Nucleus accumbens (tissue), 56 donors: ENCODE measurements around the gene DGAT2.

Experiments
- DNase-seq, 56 donors: peaks; one replicate each; lab custom pipeline; 2025; lab: John Stamatoyannopoulos, UW

Gene DGAT2

DNA sequence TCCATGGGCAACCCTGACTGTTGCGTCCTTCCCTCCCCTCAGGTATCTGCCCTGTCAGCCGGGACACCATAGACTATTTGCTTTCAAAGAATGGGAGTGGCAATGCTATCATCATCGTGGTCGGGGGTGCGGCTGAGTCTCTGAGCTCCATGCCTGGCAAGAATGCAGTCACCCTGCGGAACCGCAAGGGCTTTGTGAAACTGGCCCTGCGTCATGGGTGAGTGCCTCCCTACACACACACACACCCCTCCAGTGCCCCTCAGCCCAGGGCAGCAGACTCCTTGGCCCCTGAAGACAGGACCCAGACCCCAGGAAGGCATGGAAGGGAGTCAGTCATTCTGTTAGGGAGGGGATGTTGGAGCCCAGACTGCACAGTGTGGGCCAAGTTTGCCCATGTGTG lies 28.5 kb downstream of the DGAT2 start:
- DNase-seq = no peak

DNA sequence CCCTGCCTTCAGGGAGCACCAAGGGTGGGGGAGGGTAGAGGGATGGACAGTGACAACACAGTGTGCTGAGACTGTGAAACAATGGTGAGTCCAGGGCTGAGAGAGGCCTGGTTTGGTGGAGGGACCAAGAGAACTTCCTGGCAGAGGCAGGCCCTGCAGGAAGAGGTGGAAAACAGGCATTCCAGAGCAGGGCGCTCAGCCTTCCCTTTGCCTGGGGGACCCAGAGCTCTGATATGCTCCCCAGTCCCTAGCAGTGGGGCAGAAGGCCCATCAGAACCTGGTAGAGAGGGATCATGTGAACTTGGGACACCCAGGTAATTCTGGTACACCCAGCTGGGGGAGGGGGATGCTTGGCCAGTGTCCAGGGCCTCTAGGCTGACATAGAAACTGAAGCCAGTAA lies 29.2 kb downstream of the DGAT2 start:
- no peak for DNase-seq

GRCh38 chr11:75800136-75800675 lies 31.6 kb downstream of the DGAT2 start:
- DNase-seq = no peak

DNA sequence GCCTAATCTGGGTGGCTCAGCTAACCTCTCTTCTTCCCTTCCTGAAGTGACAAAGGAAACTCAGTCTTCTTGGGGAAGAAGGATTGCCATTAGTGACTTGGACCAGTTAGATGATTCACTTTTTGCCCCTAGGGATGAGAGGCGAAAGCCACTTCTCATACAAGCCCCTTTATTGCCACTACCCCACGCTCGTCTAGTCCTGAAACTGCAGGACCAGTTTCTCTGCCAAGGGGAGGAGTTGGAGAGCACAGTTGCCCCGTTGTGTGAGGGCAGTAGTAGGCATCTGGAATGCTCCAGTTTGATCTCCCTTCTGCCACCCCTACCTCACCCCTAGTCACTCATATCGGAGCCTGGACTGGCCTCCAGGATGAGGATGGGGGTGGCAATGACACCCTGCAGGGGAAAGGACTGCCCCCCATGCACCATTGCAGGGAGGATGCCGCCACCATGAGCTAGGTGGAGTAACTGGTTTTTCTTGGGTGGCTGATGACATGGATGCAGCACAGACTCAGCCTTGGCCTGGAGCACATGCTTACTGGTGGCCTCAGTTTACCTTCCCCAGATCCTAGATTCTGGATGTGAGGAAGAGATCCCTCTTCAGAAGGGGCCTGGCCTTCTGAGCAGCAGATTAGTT lies 32.3 kb downstream of the DGAT2 start:
- peak in 12 of 56 donors; percentile 4 to 63 (median 18) for DNase-seq

- DNase-seq = peak in 10 of 56 donors; percentile 9 to 40 (median 19)
These were observed 32.9 kb downstream of the DGAT2 start for GRCh38 chr11:75801362-75802020.

- no peak for DNase-seq
These were observed 33.7 kb downstream of the DGAT2 start for GRCh38 chr11:75802021-75802912.

- DNase-seq = peak in 47 of 56 donors; percentile 24 to 90 (median 55)
These were observed 34.6 kb downstream of the DGAT2 start for GRCh38 chr11:75802913-75803820.

DNA sequence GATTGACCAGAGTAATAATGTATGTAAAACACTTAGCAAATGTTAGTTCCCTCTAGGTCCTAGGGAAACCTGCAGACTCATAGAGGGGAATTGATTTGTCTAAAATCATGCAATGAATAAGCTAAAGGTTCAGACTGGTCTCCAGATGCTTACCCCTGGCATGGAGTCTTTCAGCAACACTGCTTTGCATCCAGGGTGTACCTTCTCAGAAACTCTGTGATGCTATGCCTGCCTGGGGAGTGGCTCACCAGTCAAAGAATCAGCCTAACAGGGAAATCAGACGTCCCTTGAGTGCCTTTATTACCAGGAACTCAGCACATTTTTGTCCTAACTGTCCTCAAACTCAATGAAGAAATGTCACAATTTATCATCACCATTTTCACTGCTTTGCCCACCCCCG lies 40.5 kb downstream of the DGAT2 start:
- DNase-seq = no peak

GRCh38 chr11:75809991-75810390 lies 41.4 kb downstream of the DGAT2 start:
- DNase-seq = no peak

- no peak for DNase-seq
These were observed 42.2 kb downstream of the DGAT2 start for GRCh38 chr11:75810637-75811390.

- no peak for DNase-seq
These were observed 42.9 kb downstream of the DGAT2 start for GRCh38 chr11:75811485-75811884.

DNA sequence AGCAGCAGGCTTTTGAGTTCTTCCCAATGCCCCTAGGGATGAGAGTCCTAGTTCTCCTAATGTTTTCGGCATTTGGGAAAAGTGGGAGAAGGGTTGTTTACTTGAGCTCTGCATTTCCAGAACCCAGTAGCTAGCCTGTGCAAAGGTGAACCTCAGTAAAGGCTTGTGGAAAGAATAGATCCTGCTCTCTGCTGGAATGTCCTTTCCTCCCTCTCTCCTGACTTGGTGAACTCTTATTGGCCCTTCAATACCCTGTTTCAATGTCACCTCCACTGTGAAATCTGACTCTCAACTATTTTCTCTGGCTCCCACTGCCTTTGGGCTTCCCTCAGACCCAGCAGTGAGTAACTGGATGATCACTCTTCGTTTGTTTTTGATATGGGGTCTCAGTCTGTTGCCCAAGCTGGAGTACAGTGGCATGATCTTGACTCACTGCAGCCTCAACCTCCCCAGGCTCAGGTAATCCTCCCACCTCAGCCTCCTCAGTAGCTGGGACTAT lies 44.0 kb downstream of the DGAT2 start:
- DNase-seq = no peak

- no peak for DNase-seq
These were observed 44.5 kb downstream of the DGAT2 start for GRCh38 chr11:75813124-75813523.

- DNase-seq = no peak
These were observed 45.1 kb downstream of the DGAT2 start for GRCh38 chr11:75813622-75814039.

DNA sequence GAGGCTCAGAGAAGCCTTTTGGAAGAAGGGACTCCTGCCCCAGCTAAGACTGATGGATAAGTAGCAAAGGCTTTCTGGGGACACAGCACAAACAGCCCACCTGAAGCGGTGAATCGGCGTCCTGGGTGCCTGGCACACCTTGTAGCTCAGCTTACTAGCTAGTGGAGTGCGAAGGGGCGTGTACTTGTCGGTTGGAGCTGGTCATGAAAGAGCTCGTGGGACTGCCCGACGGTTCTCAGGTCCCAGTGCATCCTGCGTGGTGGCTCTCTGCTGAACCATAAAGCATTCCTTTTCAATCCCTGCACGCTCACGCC lies 45.7 kb downstream of the DGAT2 start:
- no peak for DNase-seq

- DNase-seq = peak; percentile 97 to 100 (median 100)
These were observed 46.2 kb downstream of the DGAT2 start, which contains the start of gene UVRAG for GRCh38 chr11:75814677-75815344. Gene UVRAG, plus strand, starts transcription at chr11:75815210. Its CDS starts 198 bp downstream, at chr11:75815408.

DNA sequence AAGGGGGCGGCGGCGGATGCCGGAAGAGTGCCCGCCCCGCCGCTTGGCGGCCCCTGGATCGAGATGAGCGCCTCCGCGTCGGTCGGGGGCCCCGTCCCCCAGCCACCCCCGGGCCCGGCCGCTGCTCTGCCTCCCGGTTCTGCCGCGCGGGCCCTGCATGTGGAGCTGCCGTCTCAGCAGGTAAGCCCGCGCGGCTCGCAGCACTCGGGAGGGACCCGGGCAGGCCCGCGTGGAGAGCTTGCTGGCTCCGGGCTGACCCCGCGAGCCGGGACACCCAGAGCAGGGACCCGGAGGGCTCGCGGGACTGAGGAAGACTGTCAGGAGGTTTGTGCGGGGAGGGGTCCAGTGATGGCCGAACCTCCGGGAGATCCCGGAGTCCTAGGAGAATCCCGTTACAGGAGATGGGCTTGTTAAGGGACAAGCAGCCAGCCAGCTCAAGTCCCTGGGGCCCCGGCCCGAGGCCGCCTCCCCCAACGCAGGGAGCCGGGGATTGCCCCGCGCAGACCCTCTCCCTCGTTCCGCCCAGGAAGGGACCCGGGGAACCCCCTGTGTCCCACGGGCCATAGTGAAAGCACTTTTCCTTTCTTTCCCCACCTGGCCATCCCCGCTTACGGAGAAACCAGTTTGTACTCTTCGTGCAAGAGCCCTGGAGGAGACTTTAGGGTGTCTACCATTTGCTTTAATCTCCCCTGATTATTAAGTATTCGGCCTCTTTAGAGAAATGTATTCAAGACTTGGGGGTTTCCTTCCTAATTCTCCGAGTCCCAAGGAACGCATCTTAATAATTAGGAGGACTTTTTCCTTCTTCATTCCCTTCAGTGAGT lies 47.0 kb downstream of the DGAT2 start:
- DNase-seq = peak in 7 of 56 donors; percentile 42 to 79 (median 59)
